Gastroesophageal sphincter (tissue), 3 donors: ENCODE measurements around the gene PPP4R1.

Experiments
- POLR2AphosphoS5 ChIP-seq: sonication (generic); formaldehyde crosslinking; IDR thresholded peaks from one replicate; pipeline ENCODE4 v1.6.1; 2017; ENCODE audit warnings: antibody characterized with exemption
- TF ChIP-seq, protein P1 (sequence below), 4 experiments: fragments of 200-600 bp in 2 of 4; fragments of 450-650 bp in 2 of 4; sonication (generic) in 1 of 4; IDR thresholded peaks; one replicate each; pipeline ENCODE4 v1.5.1; 2017 to 2019; ENCODE audit warnings: antibody characterized with exemption in 4 of 4, mild to moderate bottlenecking in 2 of 4, moderate library complexity in 2 of 4

DNA sequence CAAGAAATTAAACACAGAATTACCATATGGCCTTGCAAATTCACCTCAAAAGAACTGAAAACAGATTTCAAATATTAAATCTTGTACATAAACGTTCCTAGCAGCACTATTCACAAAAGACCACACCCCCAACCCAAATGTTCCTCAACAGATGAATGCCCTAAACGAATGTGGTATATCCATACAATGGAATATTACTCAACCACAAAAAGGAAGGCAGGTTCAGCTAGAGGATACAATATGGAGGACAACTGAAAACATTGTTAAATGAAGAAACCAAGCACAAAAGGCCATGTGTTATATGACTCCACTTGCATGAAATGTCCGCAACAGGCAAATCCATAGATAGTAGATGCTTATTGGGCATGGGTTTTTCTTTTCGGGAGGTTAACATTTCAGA, 61.7 kb downstream of the PPP4R1 start:
- TF ChIP-seq, protein P1, sequence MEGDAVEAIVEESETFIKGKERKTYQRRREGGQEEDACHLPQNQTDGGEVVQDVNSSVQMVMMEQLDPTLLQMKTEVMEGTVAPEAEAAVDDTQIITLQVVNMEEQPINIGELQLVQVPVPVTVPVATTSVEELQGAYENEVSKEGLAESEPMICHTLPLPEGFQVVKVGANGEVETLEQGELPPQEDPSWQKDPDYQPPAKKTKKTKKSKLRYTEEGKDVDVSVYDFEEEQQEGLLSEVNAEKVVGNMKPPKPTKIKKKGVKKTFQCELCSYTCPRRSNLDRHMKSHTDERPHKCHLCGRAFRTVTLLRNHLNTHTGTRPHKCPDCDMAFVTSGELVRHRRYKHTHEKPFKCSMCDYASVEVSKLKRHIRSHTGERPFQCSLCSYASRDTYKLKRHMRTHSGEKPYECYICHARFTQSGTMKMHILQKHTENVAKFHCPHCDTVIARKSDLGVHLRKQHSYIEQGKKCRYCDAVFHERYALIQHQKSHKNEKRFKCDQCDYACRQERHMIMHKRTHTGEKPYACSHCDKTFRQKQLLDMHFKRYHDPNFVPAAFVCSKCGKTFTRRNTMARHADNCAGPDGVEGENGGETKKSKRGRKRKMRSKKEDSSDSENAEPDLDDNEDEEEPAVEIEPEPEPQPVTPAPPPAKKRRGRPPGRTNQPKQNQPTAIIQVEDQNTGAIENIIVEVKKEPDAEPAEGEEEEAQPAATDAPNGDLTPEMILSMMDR (IDR thresholded peaks at IDR 0.05): no peak
- no peak for TF ChIP-seq POLR2AphosphoS5
